Liver (tissue), 9 donors: ENCODE data around the gene GIGYF1. TPM values are rescaled to one million over a fixed set of nuclear protein-coding genes. Genes with fewer than 3 reads are reported as not detected.
"Not testable (repeated sequence)": the region's sequence is repeated elsewhere in the genome, so short reads cannot be mapped to it uniquely, and the experiment has no call there.

ENCODE experiments used
- DNase-seq: peaks from one replicate; pipeline ENCODE4 v3.0.0-alpha.2; 2017; ENCODE audit warnings: low spot score
- H3K27ac ChIP-seq, 2 donors: one replicate each; pipeline ENCODE4 v1.7.0; 2013; ENCODE audit warnings: inconsistent platforms in 2 of 2, low read length in 2 of 2, control low read depth in 1 of 2, low read depth in 1 of 2, mild to moderate bottlenecking in 1 of 2
- H3K27me3 ChIP-seq, 4 donors: one replicate each; pipeline versions ENCODE4 v1.6.1 to v1.7.0; 2013; ENCODE audit warnings: low read length in 3 of 4, inconsistent platforms in 1 of 4, mild to moderate bottlenecking in 1 of 4, moderate library complexity in 1 of 4; ENCODE audit not compliant: control insufficient read depth in 4 of 4, insufficient read depth in 4 of 4
- H3K36me3 ChIP-seq, 4 donors: one replicate each; pipeline versions ENCODE4 v1.6.1 to v1.7.0; 2013; ENCODE audit warnings: low read length in 3 of 4, mild to moderate bottlenecking in 3 of 4, low read depth in 1 of 4, moderate library complexity in 1 of 4; ENCODE audit not compliant: control insufficient read depth in 4 of 4, insufficient read depth in 3 of 4
- H3K4me1 ChIP-seq, 4 donors: one replicate each; pipeline versions ENCODE4 v1.6.1 to v1.7.0; 2013; ENCODE audit warnings: low read length in 3 of 4, mild to moderate bottlenecking in 3 of 4, moderate library complexity in 1 of 4; ENCODE audit not compliant: control insufficient read depth in 4 of 4, insufficient read depth in 4 of 4
- H3K4me3 ChIP-seq, 3 donors: one replicate each; pipeline versions ENCODE4 v1.6.1 to v1.7.0; 2013; ENCODE audit warnings: low read length in 3 of 3, control low read depth in 1 of 3, low read depth in 1 of 3, mild to moderate bottlenecking in 1 of 3
- H3K9ac ChIP-seq, 2 donors: one replicate each; pipeline ENCODE4 v1.7.0; 2013; ENCODE audit warnings: low read length in 2 of 2, mild to moderate bottlenecking in 2 of 2, moderate library complexity in 2 of 2, control low read depth in 1 of 2, low read depth in 1 of 2
- H3K9me3 ChIP-seq, 4 donors: one replicate each; pipeline versions ENCODE4 v1.6.1 to v1.7.0; 2013; ENCODE audit warnings: low read length in 3 of 4; ENCODE audit not compliant: control insufficient read depth in 4 of 4
- EGR1 ChIP-seq, 2 donors: IDR thresholded peaks; 2 replicates each; pipeline ENCODE4 v1.6.1; 2016 to 2018; ENCODE audit warnings: antibody characterized with exemption in 2 of 2, low read depth in 2 of 2
- FOXA1 ChIP-seq: IDR thresholded peaks from 2 replicates; pipeline ENCODE4 v1.6.1; 2016; ENCODE audit warnings: antibody characterized with exemption
- FOXA2 ChIP-seq: IDR thresholded peaks from 2 replicates; pipeline ENCODE4 v1.6.1; 2016; ENCODE audit warnings: antibody characterized with exemption
- GABPA ChIP-seq, 2 donors: IDR thresholded peaks in 1 of 2; conservative IDR thresholded peaks in 1 of 2; 2 replicates each; pipeline ENCODE4 v1.6.1; 2016; ENCODE audit warnings: antibody characterized with exemption in 2 of 2, mild to moderate bottlenecking in 1 of 2, moderate library complexity in 1 of 2
- HNF4G ChIP-seq: IDR thresholded peaks from 2 replicates; pipeline ENCODE4 v1.6.1; 2016; ENCODE audit warnings: antibody characterized with exemption
- JUND ChIP-seq, 2 donors: IDR thresholded peaks; 2 replicates each; pipeline ENCODE4 v1.6.1; 2016; ENCODE audit warnings: antibody characterized with exemption in 2 of 2
- NR2F2 ChIP-seq: IDR thresholded peaks from 2 replicates; pipeline ENCODE4 v1.6.1; 2016; ENCODE audit warnings: antibody characterized with exemption
- RAD21 ChIP-seq, 2 donors: IDR thresholded peaks; 2 replicates each; pipeline ENCODE4 v1.6.1; 2016; ENCODE audit warnings: antibody characterized with exemption in 2 of 2, mild to moderate bottlenecking in 2 of 2
- RXRA ChIP-seq, 2 donors: IDR thresholded peaks; 2 replicates each; pipeline ENCODE4 v1.6.1; 2017 to 2018; ENCODE audit warnings: antibody characterized with exemption in 2 of 2, mild to moderate bottlenecking in 1 of 2
- SP1 ChIP-seq: IDR thresholded peaks from 2 replicates; pipeline ENCODE4 v1.6.1; 2018; ENCODE audit warnings: antibody characterized with exemption, mild to moderate bottlenecking
- TAF1 ChIP-seq: conservative IDR thresholded peaks from 2 replicates; pipeline ENCODE4 v1.6.1; 2016; ENCODE audit warnings: antibody characterized with exemption, mild to moderate bottlenecking
- YY1 ChIP-seq: IDR thresholded peaks from 2 replicates; pipeline ENCODE4 v1.6.1; 2016; ENCODE audit warnings: antibody characterized with exemption, mild to moderate bottlenecking
- WGBS: extraction: QIAGEN DNeasy Blood & Tissue Kit; methylation state at CpG from one replicate; pipeline ENCODE4 v1.1.7; 2013; 5-methylcytosine and 5-hydroxymethylcytosine counted together
- polyA plus RNA-seq, 2 donors: library from polyadenylated mRNA; stranded (reverse) in 1 of 2; unstranded in 1 of 2; fragments of 200-250 nt in 1 of 2; fragments of >200 nt in 1 of 2; fragmentation: Nextera tagmentation in 1 of 2; extraction: Ambion mirVana in 1 of 2; gene quantifications; one replicate each; pipeline versions ENCODE4 v1.2.1 to v1.2.3, GENCODE V29; 2013 to 2015
- total RNA-seq, 2 donors: library from RNA; depleted of rRNA; stranded (reverse); fragments of >200 nt; gene quantifications; one replicate each; pipeline ENCODE4 v1.2.3, GENCODE V29; 2014
- TF ChIP-seq, protein P1 (sequence below): IDR thresholded peaks from 2 replicates; pipeline ENCODE4 v1.6.1; 2016; ENCODE audit warnings: antibody characterized with exemption
- TF ChIP-seq, protein P2 (sequence below): IDR thresholded peaks from 2 replicates; pipeline ENCODE4 v1.6.1; 2016; ENCODE audit warnings: antibody characterized with exemption
- TF ChIP-seq, protein P3 (sequence below): IDR thresholded peaks from 2 replicates; pipeline ENCODE4 v1.6.1; 2016; ENCODE audit warnings: antibody characterized with exemption
- TF ChIP-seq, protein P4 (sequence below): fragments of 150-350 bp; IDR thresholded peaks from 2 replicates; pipeline ENCODE4 v1.5.1; 2017; ENCODE audit warnings: improper control_type of control experiment, low read depth, low read length; ENCODE audit not compliant: missing input control
- donor health status: healthy.
- donor health status: healthy.
- donor health status: healthy.
- donor health status: healthy.
- donor health status: healthy.

The GIGYF1 gene
- total and polyA plus RNA-seq, 4 donors, result 6.8 to 12.7 (median 10.1) TPM

DNA sequence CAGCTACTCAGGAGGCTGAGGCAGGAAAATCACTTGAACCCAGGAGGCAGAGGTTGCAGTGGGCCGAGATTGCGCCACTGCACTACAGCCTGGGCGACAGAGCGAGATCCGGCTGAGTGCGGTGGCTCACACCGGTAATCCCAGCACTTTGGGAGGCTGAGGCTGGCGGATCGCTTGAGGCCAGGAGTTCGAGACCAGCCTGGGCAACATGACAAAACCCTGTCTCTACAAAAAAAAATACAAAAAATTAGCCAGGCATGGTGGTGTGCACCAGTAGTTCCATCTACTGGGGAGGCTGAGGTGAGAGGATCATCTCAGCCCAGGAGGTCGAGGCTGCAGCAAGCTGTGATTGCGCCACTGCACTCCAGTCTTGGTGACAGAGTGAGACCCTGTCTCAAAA, 24.9 kb downstream of the GIGYF1 start:
- H3K27ac ChIP-seq, H3K36me3 ChIP-seq, H3K27me3 ChIP-seq, H3K4me1 ChIP-seq, H3K9me3 ChIP-seq, DNase-seq, H3K9ac ChIP-seq, H3K4me3 ChIP-seq: not testable (repeated sequence)
- 96% methylated on average over 12 of the region's 12 CpGs for WGBS

GRCh38 chr7:100668069-100668449, 26.0 kb downstream of the GIGYF1 start:
- Histone ChIP-seq H3K4me3 (no peak overlapping the region), H3K9me3 (no peaks in the 10 kb centered on the region), H3K9ac (no peak overlapping the region), H3K4me1 (no peaks in the 10 kb centered on the region), H3K27me3 (no peaks in the 10 kb centered on the region), H3K27ac (no peak overlapping the region), H3K36me3 (no peaks in the 10 kb centered on the region)
- TF ChIP-seq JUND (IDR thresholded peaks at IDR 0.05), result no peak
- no peak for TF ChIP-seq HNF4G
- no peak for TF ChIP-seq RXRA (IDR thresholded peaks at IDR 0.05)
- no peak for TF ChIP-seq FOXA2
- no peak for TF ChIP-seq YY1
- no peak for TF ChIP-seq FOXA1
- TF ChIP-seq, protein P1, sequence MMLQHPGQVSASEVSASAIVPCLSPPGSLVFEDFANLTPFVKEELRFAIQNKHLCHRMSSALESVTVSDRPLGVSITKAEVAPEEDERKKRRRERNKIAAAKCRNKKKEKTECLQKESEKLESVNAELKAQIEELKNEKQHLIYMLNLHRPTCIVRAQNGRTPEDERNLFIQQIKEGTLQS, result no peak
- TF ChIP-seq, protein P2, sequence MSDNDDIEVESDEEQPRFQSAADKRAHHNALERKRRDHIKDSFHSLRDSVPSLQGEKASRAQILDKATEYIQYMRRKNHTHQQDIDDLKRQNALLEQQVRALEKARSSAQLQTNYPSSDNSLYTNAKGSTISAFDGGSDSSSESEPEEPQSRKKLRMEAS, result no peak
- TF ChIP-seq SP1, result no peak
- TF ChIP-seq, protein P3, sequence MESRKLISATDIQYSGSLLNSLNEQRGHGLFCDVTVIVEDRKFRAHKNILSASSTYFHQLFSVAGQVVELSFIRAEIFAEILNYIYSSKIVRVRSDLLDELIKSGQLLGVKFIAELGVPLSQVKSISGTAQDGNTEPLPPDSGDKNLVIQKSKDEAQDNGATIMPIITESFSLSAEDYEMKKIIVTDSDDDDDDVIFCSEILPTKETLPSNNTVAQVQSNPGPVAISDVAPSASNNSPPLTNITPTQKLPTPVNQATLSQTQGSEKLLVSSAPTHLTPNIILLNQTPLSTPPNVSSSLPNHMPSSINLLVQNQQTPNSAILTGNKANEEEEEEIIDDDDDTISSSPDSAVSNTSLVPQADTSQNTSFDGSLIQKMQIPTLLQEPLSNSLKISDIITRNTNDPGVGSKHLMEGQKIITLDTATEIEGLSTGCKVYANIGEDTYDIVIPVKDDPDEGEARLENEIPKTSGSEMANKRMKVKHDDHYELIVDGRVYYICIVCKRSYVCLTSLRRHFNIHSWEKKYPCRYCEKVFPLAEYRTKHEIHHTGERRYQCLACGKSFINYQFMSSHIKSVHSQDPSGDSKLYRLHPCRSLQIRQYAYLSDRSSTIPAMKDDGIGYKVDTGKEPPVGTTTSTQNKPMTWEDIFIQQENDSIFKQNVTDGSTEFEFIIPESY, result no peak
- TF ChIP-seq, protein P4, sequence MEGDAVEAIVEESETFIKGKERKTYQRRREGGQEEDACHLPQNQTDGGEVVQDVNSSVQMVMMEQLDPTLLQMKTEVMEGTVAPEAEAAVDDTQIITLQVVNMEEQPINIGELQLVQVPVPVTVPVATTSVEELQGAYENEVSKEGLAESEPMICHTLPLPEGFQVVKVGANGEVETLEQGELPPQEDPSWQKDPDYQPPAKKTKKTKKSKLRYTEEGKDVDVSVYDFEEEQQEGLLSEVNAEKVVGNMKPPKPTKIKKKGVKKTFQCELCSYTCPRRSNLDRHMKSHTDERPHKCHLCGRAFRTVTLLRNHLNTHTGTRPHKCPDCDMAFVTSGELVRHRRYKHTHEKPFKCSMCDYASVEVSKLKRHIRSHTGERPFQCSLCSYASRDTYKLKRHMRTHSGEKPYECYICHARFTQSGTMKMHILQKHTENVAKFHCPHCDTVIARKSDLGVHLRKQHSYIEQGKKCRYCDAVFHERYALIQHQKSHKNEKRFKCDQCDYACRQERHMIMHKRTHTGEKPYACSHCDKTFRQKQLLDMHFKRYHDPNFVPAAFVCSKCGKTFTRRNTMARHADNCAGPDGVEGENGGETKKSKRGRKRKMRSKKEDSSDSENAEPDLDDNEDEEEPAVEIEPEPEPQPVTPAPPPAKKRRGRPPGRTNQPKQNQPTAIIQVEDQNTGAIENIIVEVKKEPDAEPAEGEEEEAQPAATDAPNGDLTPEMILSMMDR, result no peak
- TF ChIP-seq RAD21 (IDR thresholded peaks at IDR 0.05), result no peak
- TF ChIP-seq GABPA (IDR thresholded peaks at IDR 0.05 in 1 of 2, conservative IDR thresholded peaks at IDR 0.05 in 1 of 2), result no peak
- TF ChIP-seq EGR1 (IDR thresholded peaks at IDR 0.05; ENCODE audit: low read depth in 2 of 2), result no peak
- no peak for DNase-seq
- WGBS, result 94% methylated on average over 2 of the region's 2 CpGs

DNA sequence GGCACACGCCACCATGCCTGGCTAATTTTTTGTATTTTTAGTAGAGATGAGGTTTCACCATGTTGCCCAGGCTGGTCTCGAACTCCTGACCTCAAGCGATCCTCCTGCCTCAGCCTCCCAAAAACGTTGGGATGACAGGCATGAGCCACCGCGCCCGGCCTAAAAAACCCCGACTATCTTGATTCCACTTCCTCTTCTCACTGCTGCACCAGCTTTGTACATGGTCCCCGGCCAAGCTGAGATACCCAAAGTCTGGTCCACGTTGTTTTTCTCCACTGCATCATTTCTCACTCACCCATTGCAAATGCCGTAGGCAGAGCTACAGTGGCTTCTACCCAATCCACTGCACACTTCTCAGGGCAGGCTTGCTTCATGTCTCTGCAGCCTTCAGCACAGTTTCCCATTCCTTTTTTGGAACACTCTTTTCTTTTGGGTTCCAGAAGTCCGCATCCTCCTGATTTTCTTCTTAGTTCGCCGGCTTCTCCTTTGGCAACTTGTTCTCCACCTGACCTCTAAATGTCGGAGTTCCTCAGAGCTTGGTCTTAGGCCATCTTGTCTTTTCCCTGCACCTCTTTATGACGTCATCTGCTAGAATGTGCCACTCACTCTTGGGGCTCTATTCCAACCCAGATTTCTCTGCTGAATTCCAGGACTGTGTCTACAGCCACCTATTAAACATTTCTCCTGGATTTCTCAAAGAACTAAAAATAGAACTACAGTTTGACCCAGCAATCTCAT, 26.6 kb downstream of the GIGYF1 start:
- TF ChIP-seq GABPA (IDR thresholded peaks at IDR 0.05 in 1 of 2, conservative IDR thresholded peaks at IDR 0.05 in 1 of 2) (no peak), TAF1 (no peak), RXRA (IDR thresholded peaks at IDR 0.05) (no peak), HNF4G (no peak), RAD21 (IDR thresholded peaks at IDR 0.05) (no peak), YY1 (no peak), NR2F2 (no peak)
- TF ChIP-seq, protein P4, result no peak
- TF ChIP-seq, protein P1, result no peak
- Histone ChIP-seq H3K27me3 (no peaks in the 10 kb centered on the region), H3K9ac (no peak overlapping the region), H3K36me3 (no peaks in the 10 kb centered on the region), H3K4me3 (no peak overlapping the region), H3K9me3 (no peaks in the 10 kb centered on the region), H3K27ac (no peak overlapping the region), H3K4me1 (no peaks in the 10 kb centered on the region)
- DNase-seq, result no peak
- 89% methylated on average over 16 of the region's 16 CpGs for WGBS
